Prostate gland (tissue), 2 donors: ENCODE data around the gene TMEM114. TPM values are rescaled to one million over a fixed set of nuclear protein-coding genes. Genes with fewer than 3 reads are reported as not detected.

ENCODE experiments used
- DNase-seq: peaks from one replicate; pipeline ENCODE4 v3.0.0-alpha.2; 2019; ENCODE audit warnings: low spot score
- H3K27ac ChIP-seq, 2 donors: fragments of 200-600 bp; sonication (generic); 2 replicates each; pipeline ENCODE4 v1.5.1; 2017 to 2019
- H3K27me3 ChIP-seq: fragments of 200-600 bp; sonication (generic); replicated peaks from 2 replicates; pipeline ENCODE4 v1.5.1; 2019; ENCODE audit not compliant: insufficient read depth
- H3K36me3 ChIP-seq, 2 donors: fragments of 200-600 bp; sonication (generic); 1 replicate in 1 of 2; 2 replicates in 1 of 2; pipeline versions ENCODE4 v1.5.1 to v1.8.1; 2017 to 2019
- H3K4me1 ChIP-seq: fragments of 200-600 bp; sonication (generic); replicated peaks from 2 replicates; pipeline ENCODE4 v1.5.1; 2019
- H3K4me3 ChIP-seq, 2 donors: fragments of 200-600 bp; sonication (generic); 2 replicates each; pipeline ENCODE4 v1.5.1; 2017 to 2019
- H3K9me3 ChIP-seq: fragments of 200-600 bp; sonication (generic); 2 replicates; pipeline ENCODE4 v1.5.1; 2017
- CTCF ChIP-seq, 4 experiments: fragments of 200-600 bp in 2 of 4; fragments of 450-650 bp in 2 of 4; sonication (generic) in 2 of 4; IDR thresholded peaks; 1 replicate in 3 of 4; 2 replicates in 1 of 4; pipeline ENCODE4 v1.5.1; 2016 to 2019; ENCODE audit warnings: antibody characterized with exemption in 4 of 4, mild to moderate bottlenecking in 2 of 4, moderate library complexity in 2 of 4
- POLR2A ChIP-seq: fragments of 450-650 bp; IDR thresholded peaks from one replicate; pipeline ENCODE4 v1.6.1; 2016; ENCODE audit warnings: antibody characterized with exemption, mild to moderate bottlenecking
- POLR2AphosphoS5 ChIP-seq: sonication (generic); formaldehyde crosslinking; IDR thresholded peaks from one replicate; pipeline ENCODE4 v1.6.1; 2017; ENCODE audit warnings: antibody characterized with exemption
- WGBS: methylation state at CpG from one replicate; pipeline ENCODE4 v1.1.5; 2018; 5-methylcytosine and 5-hydroxymethylcytosine counted together
- intact Hi-C: fragments of 100-400 bp; cut with DNase I; formaldehyde crosslinking; loops from one replicate; pipeline ENCODE4 v1.14.2; 2022
- total RNA-seq, 2 donors: library from RNA; depleted of rRNA; stranded (reverse); fragments of >200 nt; gene quantifications; one replicate each; pipeline ENCODE4 v1.1.0, GENCODE V29; 2016

Gene TMEM114
- total RNA-seq, 2 donors from 2014 or later = not detected

GRCh38 chr16:8596581-8596980, 6.3 kb upstream of the TMEM114 start:
- no peak overlapping the region for H3K4me3 ChIP-seq
- WGBS = 93% methylated on average over 1 of the region's 1 CpG
- H3K9me3 ChIP-seq = no peaks in the 10 kb centered on the region
- no peaks in the 10 kb centered on the region for H3K4me1 ChIP-seq
- intact Hi-C loops = no loop called here
- no peak overlapping the region for H3K27ac ChIP-seq
- no peak for DNase-seq
- no peaks in the 10 kb centered on the region for H3K36me3 ChIP-seq
- TF ChIP-seq POLR2AphosphoS5 = no peak
- H3K27me3 ChIP-seq = no peaks in the 10 kb centered on the region

- peaks cover under 1% of the 10 kb centered on the region for H3K27me3 ChIP-seq
- no peak overlapping the region for H3K27ac ChIP-seq
- WGBS = 88% methylated on average over 5 of the region's 5 CpGs
- no peaks in the 10 kb centered on the region for H3K4me1 ChIP-seq
- H3K9me3 ChIP-seq = no peaks in the 10 kb centered on the region
- no peak overlapping the region for H3K4me3 ChIP-seq
- intact Hi-C loops = no loop called here
- no peaks in the 10 kb centered on the region for H3K36me3 ChIP-seq
- no peak for DNase-seq
- TF ChIP-seq POLR2A = no peak
- no peak for TF ChIP-seq CTCF (IDR thresholded peaks at IDR 0.05)
- TF ChIP-seq POLR2AphosphoS5 = no peak
Observed at GRCh38 chr16:8595783-8596182, 5.5 kb upstream of the TMEM114 start.

- Histone ChIP-seq H3K4me1 (peaks cover 4% of the 10 kb centered on the region), H3K36me3 (no peaks in the 10 kb centered on the region), H3K27me3 (peaks cover 4% of the 10 kb centered on the region), H3K27ac (no peak overlapping the region), H3K9me3 (no peaks in the 10 kb centered on the region), H3K4me3 (no peak overlapping the region)
- TF ChIP-seq POLR2AphosphoS5 (no peak), POLR2A (no peak), CTCF (IDR thresholded peaks at IDR 0.05) (no peak)
- intact Hi-C loops = no loop called here
- WGBS = 60% methylated on average over 9 of the region's 9 CpGs
- DNase-seq = no peak
Observed at GRCh38 chr16:8594149-8594666, 3.9 kb upstream of the TMEM114 start.

GRCh38 chr16:8591451-8591850, 1.1 kb upstream of the TMEM114 start:
- no peaks in the 10 kb centered on the region for H3K9me3 ChIP-seq
- DNase-seq = no peak
- H3K36me3 ChIP-seq = no peaks in the 10 kb centered on the region
- H3K4me1 ChIP-seq = peaks cover 4% of the 10 kb centered on the region
- intact Hi-C loops = no loop called here
- H3K27me3 ChIP-seq = peaks cover 4% of the 10 kb centered on the region
- no peak overlapping the region for H3K27ac ChIP-seq
- no peak for TF ChIP-seq CTCF (IDR thresholded peaks at IDR 0.05)
- no peak for TF ChIP-seq POLR2AphosphoS5
- TF ChIP-seq POLR2A = no peak
- WGBS = 96% methylated on average over 3 of the region's 3 CpGs
- no peak overlapping the region for H3K4me3 ChIP-seq

- peaks cover 4% of the 10 kb centered on the region for H3K4me1 ChIP-seq
- DNase-seq = no peak
- no peaks in the 10 kb centered on the region for H3K36me3 ChIP-seq
- intact Hi-C loops = no loop called here
- peaks cover 4% of the 10 kb centered on the region for H3K27me3 ChIP-seq
- H3K27ac ChIP-seq = no peak overlapping the region
- no peak for TF ChIP-seq POLR2A
- no peak for TF ChIP-seq POLR2AphosphoS5
- TF ChIP-seq CTCF (IDR thresholded peaks at IDR 0.05) = no peak
- H3K4me3 ChIP-seq = no peak overlapping the region
- WGBS = 95% methylated on average over 3 of the region's 3 CpGs
- no peaks in the 10 kb centered on the region for H3K9me3 ChIP-seq
Observed at GRCh38 chr16:8590811-8591210, 500 bp upstream of the TMEM114 start.
